ENCODE results near the gene ARRDC5.

Gene ARRDC5

GRCh38 chr19:4879041-4879440 lies 23.7 kb downstream of the ARRDC5 start:
- no peak for TF ChIP-seq EZH2phosphoT487 (IDR thresholded peaks at IDR 0.05; ENCODE audit: low read depth)
- no peak for TF ChIP-seq CTCF (IDR thresholded peaks at IDR 0.05; ENCODE audit: low read depth, low read length)
- Histone ChIP-seq H2AFZ (ENCODE audit: low read depth, low read length) (no peak overlapping the region), H3K9me3 (ENCODE audit: insufficient read depth, low read length) (no peaks in the 10 kb centered on the region), H3K27ac (ENCODE audit: low read length) (no peak overlapping the region), H3K27me3 (ENCODE audit: low read depth, low read length) (peaks cover 2% of the 10 kb centered on the region; the same call in 1 of the 2 replicates), H3K4me3 (ENCODE audit: low read length) (no peak overlapping the region), H3K9ac (ENCODE audit: low read length) (no peak overlapping the region), H3K79me2 (ENCODE audit: low read length) (no peaks in the 10 kb centered on the region), H3K4me1 (ENCODE audit: low read length) (no peaks in the 10 kb centered on the region), H3K36me3 (replicated peaks; ENCODE audit: low read depth, low read length) (no peaks in the 10 kb centered on the region), H4K20me1 (ENCODE audit: insufficient read depth, low read length) (no peaks in the 10 kb centered on the region), H3K4me2 (ENCODE audit: low read length) (no peak overlapping the region)

GRCh38 chr19:4878491-4878968 lies 24.2 kb downstream of the ARRDC5 start:
- Histone ChIP-seq H3K4me1 (ENCODE audit: low read length) (no peaks in the 10 kb centered on the region), H4K20me1 (ENCODE audit: insufficient read depth, low read length) (no peaks in the 10 kb centered on the region), H3K9me3 (ENCODE audit: insufficient read depth, low read length) (no peaks in the 10 kb centered on the region), H2AFZ (ENCODE audit: low read depth, low read length) (0 out of 2 replicates have a peak overlapping the region, but pooled peaks have one; percentile 4), H3K27ac (ENCODE audit: low read length) (no peak overlapping the region), H3K4me2 (ENCODE audit: low read length) (no peak overlapping the region), H3K36me3 (replicated peaks; ENCODE audit: low read depth, low read length) (no peaks in the 10 kb centered on the region), H3K4me3 (ENCODE audit: low read length) (no peak overlapping the region), H3K79me2 (ENCODE audit: low read length) (no peaks in the 10 kb centered on the region), H3K9ac (ENCODE audit: low read length) (no peak overlapping the region), H3K27me3 (ENCODE audit: low read depth, low read length) (peaks cover 7% of the 10 kb centered on the region; the same call in 1 of the 2 replicates)
- TF ChIP-seq CTCF (IDR thresholded peaks at IDR 0.05; ENCODE audit: low read depth, low read length), result no peak
- no peak for TF ChIP-seq EZH2phosphoT487 (IDR thresholded peaks at IDR 0.05; ENCODE audit: low read depth)

GRCh38 chr19:4877753-4878490 lies 24.8 kb downstream of the ARRDC5 start:
- no peak overlapping the region for H3K4me3 ChIP-seq (ENCODE audit: low read length)
- no peak overlapping the region for H3K9ac ChIP-seq (ENCODE audit: low read length)
- no peak overlapping the region for H3K4me2 ChIP-seq (ENCODE audit: low read length)
- H4K20me1 ChIP-seq (ENCODE audit: insufficient read depth, low read length), result no peaks in the 10 kb centered on the region
- H3K9me3 ChIP-seq (ENCODE audit: insufficient read depth, low read length), result no peaks in the 10 kb centered on the region
- H3K27me3 ChIP-seq (ENCODE audit: low read depth, low read length), result peaks cover 10% of the 10 kb centered on the region; the same call in 1 of the 2 replicates
- no peak overlapping the region for H2AFZ ChIP-seq (ENCODE audit: low read depth, low read length)
- TF ChIP-seq EZH2phosphoT487 (IDR thresholded peaks at IDR 0.05; ENCODE audit: low read depth) (no peak), CTCF (IDR thresholded peaks at IDR 0.05; ENCODE audit: low read depth, low read length) (no peak)
- no peaks in the 10 kb centered on the region for H3K36me3 ChIP-seq (replicated peaks; ENCODE audit: low read depth, low read length)
- H3K27ac ChIP-seq (ENCODE audit: low read length), result no peak overlapping the region
- no peaks in the 10 kb centered on the region for H3K4me1 ChIP-seq (ENCODE audit: low read length)
- H3K79me2 ChIP-seq (ENCODE audit: low read length), result no peaks in the 10 kb centered on the region

- H3K4me3 ChIP-seq (ENCODE audit: low read length), result no peak overlapping the region
- no peak overlapping the region for H2AFZ ChIP-seq (ENCODE audit: low read depth, low read length)
- TF ChIP-seq EZH2phosphoT487 (IDR thresholded peaks at IDR 0.05; ENCODE audit: low read depth) (no peak), CTCF (IDR thresholded peaks at IDR 0.05; ENCODE audit: low read depth, low read length) (no peak)
- no peaks in the 10 kb centered on the region for H3K36me3 ChIP-seq (replicated peaks; ENCODE audit: low read depth, low read length)
- H3K9me3 ChIP-seq (ENCODE audit: insufficient read depth, low read length), result no peaks in the 10 kb centered on the region
- no peaks in the 10 kb centered on the region for H3K79me2 ChIP-seq (ENCODE audit: low read length)
- no peaks in the 10 kb centered on the region for H4K20me1 ChIP-seq (ENCODE audit: insufficient read depth, low read length)
- H3K27ac ChIP-seq (ENCODE audit: low read length), result no peak overlapping the region
- peaks cover 12% of the 10 kb centered on the region for H3K4me1 ChIP-seq (ENCODE audit: low read length)
- H3K27me3 ChIP-seq (ENCODE audit: low read depth, low read length), result peaks cover 10% of the 10 kb centered on the region; the same call in 1 of the 2 replicates
- H3K4me2 ChIP-seq (ENCODE audit: low read length), result no peak overlapping the region
- no peak overlapping the region for H3K9ac ChIP-seq (ENCODE audit: low read length)
Observed at GRCh38 chr19:4873930-4874329, 28.8 kb downstream of the ARRDC5 start.

All from OCI-LY3 (cell line).